GM19455 (cell line): ENCODE measurements around the gene ZMIZ2.
"Not testable (repeated sequence)": the region's sequence is repeated elsewhere in the genome, so short reads cannot be mapped to it uniquely, and the experiment has no call there.

Experiments used
- ATAC-seq: cut with Tn5 transposase; IDR thresholded peaks from one replicate; pipeline ENCODE4 v1.9.1; 2021; ENCODE audit not compliant: unreplicated experiment

ZMIZ2 gene

GRCh38 chr7:44748045-44748947 is at the start of gene ZMIZ2:
Gene ZMIZ2, plus strand, starts transcription at chr7:44748847. Its CDS starts 7,403 bp downstream, at chr7:44756250.
- peak; percentile 67 for ATAC-seq

GRCh38 chr7:44699598-44699997 is 49.0 kb upstream of the ZMIZ2 start:
- ATAC-seq: not testable (repeated sequence)

- no peak for ATAC-seq
Measured at GRCh38 chr7:44700322-44700721, 48.3 kb upstream of the ZMIZ2 start.

GRCh38 chr7:44703391-44703790 is 45.3 kb upstream of the ZMIZ2 start:
- ATAC-seq: not testable (repeated sequence)

- no peak for ATAC-seq
Measured at GRCh38 chr7:44703921-44704320, 44.7 kb upstream of the ZMIZ2 start.

GRCh38 chr7:44705434-44705833 is 43.2 kb upstream of the ZMIZ2 start:
- no peak for ATAC-seq

- no peak for ATAC-seq
Measured at GRCh38 chr7:44706788-44707557, 41.7 kb upstream of the ZMIZ2 start.

- ATAC-seq: no peak
Measured at GRCh38 chr7:44707558-44708230, 41.0 kb upstream of the ZMIZ2 start.

GRCh38 chr7:44709011-44709915 is 39.4 kb upstream of the ZMIZ2 start:
- ATAC-seq: no peak

GRCh38 chr7:44709945-44710596 is 38.6 kb upstream of the ZMIZ2 start:
- no peak for ATAC-seq

GRCh38 chr7:44711528-44711927 is 37.1 kb upstream of the ZMIZ2 start:
- ATAC-seq: no peak

GRCh38 chr7:44712012-44712411 is 36.6 kb upstream of the ZMIZ2 start:
- ATAC-seq: no peak

- ATAC-seq: no peak
Measured at GRCh38 chr7:44713141-44713540, 35.5 kb upstream of the ZMIZ2 start.

GRCh38 chr7:44713680-44714335 is 34.8 kb upstream of the ZMIZ2 start:
- no peak for ATAC-seq

GRCh38 chr7:44716205-44716604 is 32.4 kb upstream of the ZMIZ2 start:
- ATAC-seq: no peak

GRCh38 chr7:44720301-44720700 is 28.3 kb upstream of the ZMIZ2 start:
- ATAC-seq: no peak

GRCh38 chr7:44724276-44724675 is 24.4 kb upstream of the ZMIZ2 start:
- ATAC-seq: no peak

GRCh38 chr7:44726250-44726649 is 22.4 kb upstream of the ZMIZ2 start:
- not testable (repeated sequence) for ATAC-seq

- ATAC-seq: no peak
Measured at GRCh38 chr7:44727158-44727936, 21.3 kb upstream of the ZMIZ2 start.
